ENCODE measurements around the gene NUP42.
"Not testable (repeated sequence)": the region's sequence is repeated elsewhere in the genome, so short reads cannot be mapped to it uniquely, and the experiment has no call there.

NUP42 gene

DNA sequence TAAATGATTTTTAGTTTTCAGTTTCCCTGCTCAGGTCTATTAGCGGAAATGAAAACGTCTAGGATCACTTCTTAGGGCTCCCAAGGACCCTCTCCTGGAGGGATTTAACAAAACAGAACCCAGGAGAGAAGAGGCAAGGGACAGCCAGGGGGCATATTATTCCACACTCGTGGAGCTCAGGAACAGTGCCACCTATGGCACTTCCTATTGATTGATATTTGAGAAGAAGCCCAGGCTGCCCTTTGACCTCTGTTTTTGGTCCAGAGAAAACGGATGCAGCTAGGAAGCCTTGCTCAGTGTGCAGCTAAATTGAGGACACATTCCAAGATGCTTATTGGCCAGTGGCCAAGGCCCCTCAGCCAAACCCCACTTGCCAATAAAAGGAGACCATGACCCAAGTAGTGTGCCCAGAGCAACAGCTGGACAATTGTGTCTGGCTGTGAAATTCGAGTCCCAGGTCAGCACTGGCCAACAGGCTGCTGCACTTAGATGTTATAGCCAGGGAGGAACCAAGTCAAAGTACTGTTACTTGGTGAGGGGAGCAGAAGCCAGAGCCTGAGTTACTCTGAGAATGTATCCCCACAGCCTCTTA, 40.7 kb downstream of the NUP42 start:
- H3K27ac ChIP-seq = peak overlapping the region; percentile 31
- TF ChIP-seq, protein P1, sequence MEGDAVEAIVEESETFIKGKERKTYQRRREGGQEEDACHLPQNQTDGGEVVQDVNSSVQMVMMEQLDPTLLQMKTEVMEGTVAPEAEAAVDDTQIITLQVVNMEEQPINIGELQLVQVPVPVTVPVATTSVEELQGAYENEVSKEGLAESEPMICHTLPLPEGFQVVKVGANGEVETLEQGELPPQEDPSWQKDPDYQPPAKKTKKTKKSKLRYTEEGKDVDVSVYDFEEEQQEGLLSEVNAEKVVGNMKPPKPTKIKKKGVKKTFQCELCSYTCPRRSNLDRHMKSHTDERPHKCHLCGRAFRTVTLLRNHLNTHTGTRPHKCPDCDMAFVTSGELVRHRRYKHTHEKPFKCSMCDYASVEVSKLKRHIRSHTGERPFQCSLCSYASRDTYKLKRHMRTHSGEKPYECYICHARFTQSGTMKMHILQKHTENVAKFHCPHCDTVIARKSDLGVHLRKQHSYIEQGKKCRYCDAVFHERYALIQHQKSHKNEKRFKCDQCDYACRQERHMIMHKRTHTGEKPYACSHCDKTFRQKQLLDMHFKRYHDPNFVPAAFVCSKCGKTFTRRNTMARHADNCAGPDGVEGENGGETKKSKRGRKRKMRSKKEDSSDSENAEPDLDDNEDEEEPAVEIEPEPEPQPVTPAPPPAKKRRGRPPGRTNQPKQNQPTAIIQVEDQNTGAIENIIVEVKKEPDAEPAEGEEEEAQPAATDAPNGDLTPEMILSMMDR (conservative IDR thresholded peaks at IDR 0.05) = no peak; the same call in 1 of the 2 replicates

DNA sequence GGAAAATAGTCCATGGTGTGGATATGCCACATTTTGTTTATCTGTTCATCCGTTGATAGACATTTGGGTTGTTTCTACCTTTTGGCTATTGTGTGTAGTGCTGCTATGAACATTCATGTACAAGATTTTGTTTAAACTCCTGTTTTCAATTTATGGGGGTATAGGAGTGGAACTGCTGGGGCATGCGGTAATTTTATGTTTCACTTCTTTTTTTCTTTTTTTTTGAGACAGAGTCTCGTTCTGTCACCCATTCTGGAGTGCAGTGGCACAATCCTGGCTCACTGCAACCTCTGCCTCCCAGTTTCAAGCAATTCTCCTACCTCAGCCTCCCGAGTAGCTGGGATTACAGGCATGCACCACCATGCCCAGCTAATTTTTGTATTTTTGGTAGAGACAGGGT, 42.5 kb downstream of the NUP42 start:
- H3K27ac ChIP-seq = not testable (repeated sequence)

DNA sequence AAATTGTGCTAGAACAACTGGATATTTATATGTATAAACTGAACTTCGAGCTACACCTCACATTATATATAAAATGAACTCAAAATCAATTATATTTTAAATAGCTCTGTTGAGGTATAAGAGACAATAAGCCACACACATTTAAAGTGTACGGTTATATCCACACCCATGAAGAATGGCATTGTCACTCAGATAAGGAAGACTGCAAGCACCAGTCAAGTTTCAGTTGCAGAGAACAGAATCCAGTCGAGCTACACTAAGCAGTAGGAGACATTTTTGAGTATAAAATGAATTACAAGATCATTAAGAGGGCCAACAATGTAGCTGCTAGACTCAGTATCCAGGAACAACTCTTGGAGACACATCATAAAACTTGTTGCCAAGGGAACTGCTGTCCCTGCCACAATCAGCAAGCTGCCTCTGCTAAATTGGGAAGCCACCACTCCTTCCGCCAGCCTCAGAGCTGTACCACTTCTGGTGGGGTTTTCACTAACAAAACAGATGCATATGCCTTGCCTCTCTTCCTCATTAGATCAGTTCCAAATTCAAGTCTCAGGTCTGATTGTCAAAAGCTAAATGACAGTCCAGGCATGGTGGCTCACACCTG, 45.1 kb downstream of the NUP42 start:
- TF ChIP-seq, protein P1 (conservative IDR thresholded peaks at IDR 0.05) = no peak
- H3K27ac ChIP-seq = no peak overlapping the region

DNA sequence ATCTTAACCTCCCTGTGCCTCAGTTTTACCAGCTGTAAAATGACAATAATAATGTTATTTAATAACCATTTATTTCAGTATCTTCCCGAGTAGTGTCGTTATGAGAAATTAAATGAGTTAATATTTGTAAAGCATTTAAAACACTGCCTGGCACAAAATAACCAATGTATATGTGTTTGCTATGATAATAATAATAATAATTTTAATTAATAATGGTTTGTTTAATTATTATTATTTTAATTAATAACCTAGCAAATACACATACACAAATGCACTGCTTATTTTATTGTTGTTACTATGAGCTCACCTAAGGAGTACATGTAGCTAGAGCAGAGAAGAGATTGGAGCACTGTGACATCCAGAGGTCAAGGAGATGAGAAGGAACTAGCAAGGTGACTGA, 46.6 kb downstream of the NUP42 start:
- TF ChIP-seq, protein P1 (conservative IDR thresholded peaks at IDR 0.05) = no peak
- no peak overlapping the region for H3K27ac ChIP-seq

DNA sequence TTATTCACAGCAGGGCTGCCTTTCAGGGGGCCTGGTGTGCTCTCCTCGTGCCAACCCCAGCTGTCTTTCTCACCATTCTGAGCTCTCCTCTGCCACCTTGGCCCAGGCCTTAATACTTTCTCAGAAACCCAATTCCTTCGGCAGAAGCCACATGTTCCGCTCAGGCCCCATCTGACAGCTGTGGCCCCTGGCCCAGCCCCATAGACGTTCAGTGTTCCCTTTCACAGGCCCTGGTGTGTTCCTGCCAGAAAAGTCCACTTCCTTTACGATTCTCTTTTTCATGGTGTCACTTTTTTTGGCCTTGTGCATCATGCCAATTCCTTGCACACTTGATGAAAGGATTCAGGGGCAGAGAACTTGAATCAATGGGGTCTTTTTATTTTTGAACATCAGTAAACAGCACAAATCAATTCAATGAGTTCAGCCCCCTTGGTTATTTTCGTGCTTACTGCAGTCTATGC, 48.8 kb downstream of the NUP42 start:
- H3K27ac ChIP-seq = no peak overlapping the region
- TF ChIP-seq, protein P1 (conservative IDR thresholded peaks at IDR 0.05) = no peak

DNA sequence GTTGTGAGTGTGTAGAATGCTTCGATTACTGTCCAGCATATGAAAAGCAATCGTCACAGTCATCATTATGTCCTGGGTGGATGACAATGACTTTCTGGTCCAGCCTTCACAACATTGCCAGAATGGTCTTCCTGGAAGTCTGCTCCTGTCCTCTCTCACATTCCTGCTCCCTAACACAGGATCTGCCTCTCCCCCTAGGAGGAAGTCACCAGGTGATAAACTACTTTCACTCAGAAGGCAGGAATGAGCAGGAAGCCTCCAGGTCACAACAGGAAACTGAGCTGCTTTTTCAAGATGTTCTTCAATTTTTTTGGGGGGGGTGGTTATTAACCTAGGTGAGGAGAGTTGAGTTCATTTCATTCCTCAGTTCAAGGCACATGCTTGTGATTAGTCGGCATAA, 51.1 kb downstream of the NUP42 start:
- TF ChIP-seq, protein P1 (conservative IDR thresholded peaks at IDR 0.05) = no peak
- H3K27ac ChIP-seq = no peak overlapping the region

DNA sequence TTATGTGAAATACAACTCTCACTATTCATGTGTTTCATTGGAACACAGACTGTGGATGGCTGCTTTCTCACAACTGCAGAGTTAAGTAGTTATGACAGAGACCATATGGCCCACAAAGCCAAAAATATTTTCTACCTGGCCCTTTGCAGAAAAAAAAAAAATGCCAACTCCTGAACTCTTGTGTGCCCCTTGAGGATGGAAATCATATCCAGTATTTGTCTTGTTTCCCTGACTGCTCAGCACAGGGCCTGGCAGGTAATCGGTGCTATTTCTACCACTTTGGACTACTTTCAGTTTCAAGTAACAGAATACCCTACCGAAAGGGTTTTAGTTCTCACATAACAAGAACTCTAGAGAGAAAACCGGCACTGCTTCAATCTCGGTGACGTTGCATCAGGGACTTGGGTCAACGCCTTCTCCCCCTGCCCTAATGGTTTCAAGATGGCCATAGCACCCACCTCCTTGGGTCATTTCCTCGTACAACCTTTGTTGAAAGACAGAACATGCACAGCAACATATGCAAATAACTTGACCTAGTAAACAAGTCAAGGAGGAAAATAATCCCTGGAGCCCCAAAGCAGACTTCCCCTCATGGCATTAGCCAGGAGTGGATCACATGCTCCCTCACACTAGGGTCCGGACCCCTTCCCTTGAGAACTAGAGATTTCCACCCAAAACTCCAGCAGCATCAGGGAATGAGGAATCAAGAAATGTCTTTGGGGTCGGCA, 52.9 kb downstream of the NUP42 start:
- H3K27ac ChIP-seq = no peak overlapping the region
- TF ChIP-seq, protein P1 (conservative IDR thresholded peaks at IDR 0.05) = no peak

DNA sequence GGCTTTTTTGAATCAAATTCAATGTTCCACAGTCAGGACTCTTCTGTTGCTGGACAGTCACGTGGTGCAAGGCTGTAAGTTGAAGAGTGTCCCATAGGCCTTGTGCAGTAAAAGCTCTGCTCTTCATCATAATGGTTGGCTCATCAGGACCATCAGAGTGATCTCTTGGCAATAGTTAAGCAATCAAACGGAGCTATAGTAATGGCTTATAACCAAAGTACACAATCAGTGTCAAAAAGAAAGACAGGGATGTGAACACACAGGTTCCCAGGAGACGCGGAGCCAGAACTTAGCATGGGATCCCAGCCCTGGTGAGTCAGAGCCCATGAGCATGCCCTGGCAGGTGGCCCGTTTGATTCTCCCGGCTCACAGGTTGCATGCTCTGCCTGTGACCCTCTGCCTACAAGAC, 54.0 kb downstream of the NUP42 start:
- H3K27ac ChIP-seq = peak overlapping the region; percentile 16; the same call in 1 of the 2 replicates
- TF ChIP-seq, protein P1 (conservative IDR thresholded peaks at IDR 0.05) = no peak

Measured in VCaP (cell line).